Measurements from ENCODE around the gene AMPD2. TPM values are rescaled to one million over a fixed set of nuclear protein-coding genes. Genes with fewer than 3 reads are reported as not detected.
"Not testable (repeated sequence)": the region's sequence is repeated elsewhere in the genome, so short reads cannot be mapped to it uniquely, and the experiment has no call there.

AMPD2 gene
- total RNA-seq, 1 donor from 2014 or later, result 134 TPM

- Mint-ChIP-seq H3K9me3 (no peaks in the 10 kb centered on the region), H3K36me3 (peaks cover 5% of the 10 kb centered on the region), H3K4me3 (no peak overlapping the region), H3K4me1 (peaks cover 15% of the 10 kb centered on the region), H3K27ac (no peak overlapping the region), H3K27me3 (ENCODE audit: low read depth) (no peaks in the 10 kb centered on the region)
- no peak for DNase-seq (ENCODE audit: low spot score in 2 of 2, unreplicated experiment in 2 of 2)
- TF ChIP-seq CTCF (IDR thresholded peaks at IDR 0.05; ENCODE audit: unreplicated experiment), result no peak
Observed at GRCh38 chr1:109661391-109661790, 41.8 kb downstream of the AMPD2 start.

DNA sequence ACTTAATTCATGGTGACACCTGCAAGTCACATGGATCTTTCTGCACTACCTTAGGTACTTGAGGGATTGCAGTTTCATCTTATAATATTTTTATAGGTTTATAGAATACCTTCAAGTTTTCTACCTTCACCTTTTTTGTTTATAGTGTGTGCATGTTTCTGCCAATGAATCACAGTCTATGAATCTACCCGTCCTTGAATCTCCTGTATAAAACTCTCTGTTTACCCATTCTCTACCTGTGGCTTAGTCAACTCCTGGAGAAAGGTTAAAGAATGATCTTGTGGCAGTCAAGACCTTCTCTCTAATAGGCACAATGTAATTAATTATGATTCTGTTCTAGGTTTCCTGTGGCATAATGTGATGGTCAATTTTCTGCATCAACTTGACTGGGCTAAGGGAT, 45.0 kb downstream of the AMPD2 start:
- no peak overlapping the region for H3K27ac Mint-ChIP-seq
- H3K27me3 Mint-ChIP-seq (ENCODE audit: low read depth), result no peaks in the 10 kb centered on the region
- no peak for TF ChIP-seq CTCF (IDR thresholded peaks at IDR 0.05; ENCODE audit: unreplicated experiment)
- DNase-seq (ENCODE audit: low spot score in 2 of 2, unreplicated experiment in 2 of 2), result no peak
- H3K36me3 Mint-ChIP-seq, result peaks cover 11% of the 10 kb centered on the region
- H3K4me3 Mint-ChIP-seq, result no peak overlapping the region
- H3K9me3 Mint-ChIP-seq, result no peaks in the 10 kb centered on the region
- peaks cover 14% of the 10 kb centered on the region for H3K4me1 Mint-ChIP-seq

DNA sequence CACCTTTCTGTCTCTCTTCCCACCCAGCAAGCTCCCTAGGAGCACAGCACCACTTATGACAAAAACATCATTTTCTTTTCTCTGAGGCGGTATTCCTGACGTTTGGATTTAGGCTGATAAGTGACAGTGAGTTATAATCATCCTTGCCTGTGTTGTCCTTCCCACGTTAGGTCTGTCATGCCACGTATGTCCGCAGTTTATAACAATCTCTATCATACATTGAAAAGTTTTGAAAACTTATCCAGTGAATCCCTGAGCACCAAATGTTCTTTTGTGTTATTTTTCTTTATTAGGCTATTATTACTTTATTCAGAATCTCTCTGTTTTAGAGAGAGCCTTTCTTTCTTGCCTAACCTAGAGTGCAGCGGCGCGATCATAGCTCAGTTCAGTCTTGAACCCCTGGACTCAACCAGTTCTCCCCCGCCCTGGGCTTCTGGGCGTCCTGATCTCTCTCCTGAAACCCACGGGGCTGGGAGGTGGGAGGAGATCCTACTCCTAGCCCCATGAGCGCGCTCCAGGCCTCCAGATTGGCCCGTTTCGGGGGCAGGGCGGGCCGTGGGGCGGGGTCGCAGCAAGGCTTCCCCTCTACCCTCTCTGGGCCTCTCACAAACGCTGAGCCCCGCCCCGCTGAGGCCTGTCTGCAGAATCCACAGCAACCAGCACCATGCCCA, 48.0 kb downstream of the AMPD2 start, which contains the start of gene GSTM2:
Gene GSTM2 (plus strand): TSS at position 606 of the 671 bp plus-strand sequence. CDS start 59 bp downstream, at position 665.
- DNase-seq (ENCODE audit: low spot score in 2 of 2, unreplicated experiment in 2 of 2), result peak; percentile 83 to 90
- Mint-ChIP-seq H3K4me1 (peaks cover 15% of the 10 kb centered on the region), H3K27ac (peak within 1 kb of the TSS; percentile 85), H3K36me3 (peaks cover 16% of the 10 kb centered on the region), H3K9me3 (no peaks in the 10 kb centered on the region), H3K27me3 (ENCODE audit: low read depth) (no peaks in the 10 kb centered on the region), H3K4me3 (peak within 1 kb of the TSS; percentile 85)
- TF ChIP-seq CTCF (IDR thresholded peaks at IDR 0.05; ENCODE audit: unreplicated experiment), result no peak

DNA sequence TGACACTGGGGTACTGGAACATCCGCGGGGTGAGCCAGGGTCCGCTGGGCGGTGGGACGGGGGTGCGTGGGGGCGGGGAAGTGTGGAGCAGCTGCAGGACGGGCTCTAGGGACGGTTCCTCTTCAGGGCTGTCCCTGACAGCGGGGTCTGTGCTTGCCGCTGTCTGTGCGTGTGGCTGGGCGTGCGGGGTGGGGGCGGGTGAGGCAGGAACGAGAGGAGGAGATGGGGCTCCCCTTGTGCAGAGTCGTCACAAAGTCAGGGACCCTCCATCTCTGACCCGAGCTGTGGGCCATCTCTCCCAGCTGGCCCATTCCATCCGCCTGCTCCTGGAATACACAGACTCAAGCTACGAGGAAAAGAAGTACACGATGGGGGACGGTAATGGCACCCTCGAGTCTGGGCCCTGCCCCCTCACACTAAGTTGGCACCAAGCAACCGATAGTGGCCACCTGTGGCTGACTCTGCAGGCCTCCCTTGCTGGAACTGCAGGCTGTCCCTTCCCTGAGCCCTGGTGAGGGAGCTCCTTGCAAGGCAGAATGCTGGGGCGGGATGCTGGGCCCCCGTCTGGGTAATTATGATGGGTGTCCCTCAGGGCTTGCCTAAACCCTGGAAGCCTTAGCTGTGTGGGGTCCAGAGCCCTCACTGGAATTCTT, 48.6 kb downstream of the AMPD2 start:
- peak overlapping the region; percentile 85 for H3K27ac Mint-ChIP-seq
- DNase-seq (ENCODE audit: low spot score in 2 of 2, unreplicated experiment in 2 of 2), result no peak
- no peaks in the 10 kb centered on the region for H3K27me3 Mint-ChIP-seq (ENCODE audit: low read depth)
- H3K9me3 Mint-ChIP-seq, result no peaks in the 10 kb centered on the region
- H3K36me3 Mint-ChIP-seq, result peaks cover 19% of the 10 kb centered on the region
- TF ChIP-seq CTCF (IDR thresholded peaks at IDR 0.05; ENCODE audit: unreplicated experiment), result no peak
- H3K4me1 Mint-ChIP-seq, result peaks cover 15% of the 10 kb centered on the region
- H3K4me3 Mint-ChIP-seq, result peak overlapping the region; percentile 85

DNA sequence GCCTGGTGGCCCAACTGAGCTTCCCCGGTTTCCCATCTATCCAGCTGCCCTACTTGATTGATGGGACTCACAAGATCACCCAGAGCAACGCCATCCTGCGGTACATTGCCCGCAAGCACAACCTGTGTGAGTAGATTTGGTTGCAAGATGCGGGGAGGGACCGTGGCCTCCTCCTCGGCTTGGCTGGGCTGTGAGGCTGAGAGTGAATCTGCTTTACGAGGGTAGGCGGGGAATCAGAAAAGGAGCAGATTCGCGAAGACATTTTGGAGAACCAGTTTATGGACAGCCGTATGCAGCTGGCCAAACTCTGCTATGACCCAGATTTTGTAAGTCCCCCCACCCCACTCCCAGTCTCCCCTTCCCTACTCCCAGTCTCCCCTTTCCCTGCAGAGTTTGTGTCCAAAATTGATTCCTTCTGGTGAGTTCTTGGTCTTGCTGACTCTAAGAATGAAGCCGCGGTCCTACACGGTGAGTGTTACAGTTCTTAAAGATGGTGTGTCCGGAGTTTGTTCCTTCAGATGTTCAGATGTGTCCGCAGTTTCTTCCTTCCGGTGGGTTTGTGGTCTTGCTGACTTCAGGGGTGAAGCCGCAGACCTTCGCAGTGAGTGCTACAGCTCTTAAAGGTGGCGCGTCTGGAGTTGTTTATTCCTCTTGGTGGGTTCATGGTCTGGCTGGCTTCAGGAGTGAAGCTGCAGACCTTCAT, 49.8 kb downstream of the AMPD2 start:
- Mint-ChIP-seq H3K36me3 (peaks cover 20% of the 10 kb centered on the region), H3K27me3 (ENCODE audit: low read depth) (no peaks in the 10 kb centered on the region), H3K4me3 (peak overlapping the region; percentile 42), H3K4me1 (peaks cover 15% of the 10 kb centered on the region), H3K9me3 (no peaks in the 10 kb centered on the region), H3K27ac (peak overlapping the region; percentile 39)
- DNase-seq (ENCODE audit: low spot score in 2 of 2, unreplicated experiment in 2 of 2), result no peak
- TF ChIP-seq CTCF (IDR thresholded peaks at IDR 0.05; ENCODE audit: unreplicated experiment), result no peak

GRCh38 chr1:109669949-109670302, 50.3 kb downstream of the AMPD2 start:
- Mint-ChIP-seq H3K36me3 (peaks cover 20% of the 10 kb centered on the region), H3K4me1 (peaks cover 15% of the 10 kb centered on the region), H3K27ac (peak overlapping the region; percentile 39)
- not testable (repeated sequence) for H3K27me3 Mint-ChIP-seq (ENCODE audit: low read depth); H3K4me3 Mint-ChIP-seq; H3K9me3 Mint-ChIP-seq; DNase-seq (ENCODE audit: low spot score in 2 of 2, unreplicated experiment in 2 of 2)

Measured in mesothelial cell of epicardium (in vitro differentiated cells).